WTC11 (cell line): Measurements from ENCODE around the gene SLC27A4.

Experiments used
- ATF1 ChIP-seq: sonication (generic); formaldehyde crosslinking; IDR thresholded peaks from 2 replicates; pipeline ENCODE4 v1.8.1; 2023; ENCODE audit warnings: mild to moderate bottlenecking, moderate library complexity, missing genetic modification reagents
- IRF2 ChIP-seq: sonication (generic); formaldehyde crosslinking; IDR thresholded peaks from 2 replicates; pipeline ENCODE4 v1.8.0; 2022; ENCODE audit warnings: low read depth, missing genetic modification reagents, borderline replicate concordance
- JUN ChIP-seq: sonication (generic); formaldehyde crosslinking; IDR thresholded peaks from 2 replicates; pipeline ENCODE4 v1.8.0; 2023; ENCODE audit warnings: mild to moderate bottlenecking, missing genetic modification reagents
- KAT7 ChIP-seq: sonication (generic); formaldehyde crosslinking; IDR thresholded peaks from 2 replicates; pipeline ENCODE4 v1.8.1; 2023; ENCODE audit warnings: missing genetic modification reagents, mild to moderate bottlenecking, borderline replicate concordance
- RELA ChIP-seq: sonication (generic); formaldehyde crosslinking; IDR thresholded peaks from 2 replicates; pipeline ENCODE4 v1.8.1; 2022; ENCODE audit warnings: missing genetic modification reagents, mild to moderate bottlenecking, borderline replicate concordance
- RORB ChIP-seq: fragments of 250-450 bp; sonication (Bioruptor Pico); IDR thresholded peaks from 2 replicates; pipeline ENCODE4 v1.9.0; 2021; ENCODE audit warnings: mild to moderate bottlenecking
- SP1 ChIP-seq: sonication (generic); formaldehyde crosslinking; conservative IDR thresholded peaks from 2 replicates; pipeline ENCODE4 v1.8.1; 2022; ENCODE audit warnings: missing genetic modification reagents
- TCF7 ChIP-seq: sonication (generic); formaldehyde crosslinking; IDR thresholded peaks from 2 replicates; pipeline ENCODE4 v1.8.0; 2022; ENCODE audit warnings: mild to moderate bottlenecking, low read depth, missing genetic modification reagents, moderate library complexity
- TEAD4 ChIP-seq: sonication (generic); formaldehyde crosslinking; IDR thresholded peaks from 2 replicates; pipeline ENCODE4 v1.8.0; 2022; ENCODE audit warnings: mild to moderate bottlenecking, missing genetic modification reagents
- ZNF219 ChIP-seq: sonication (generic); formaldehyde crosslinking; IDR thresholded peaks from 2 replicates; pipeline ENCODE4 v1.8.0; 2023; ENCODE audit warnings: missing genetic modification reagents, mild to moderate bottlenecking, borderline replicate concordance
- ZNF416 ChIP-seq: fragments of 250-450 bp; sonication (Bioruptor Pico); IDR thresholded peaks from 2 replicates; pipeline ENCODE4 v1.9.0; 2021; ENCODE audit warnings: mild to moderate bottlenecking, inconsistent platforms
- TF ChIP-seq, protein P1 (sequence below): fragments of 200-600 bp; IDR thresholded peaks from 2 replicates; pipeline ENCODE4 v1.8.0; 2022; ENCODE audit warnings: antibody characterized with exemption
- TF ChIP-seq, protein P2 (sequence below): sonication (generic); formaldehyde crosslinking; IDR thresholded peaks from 2 replicates; pipeline ENCODE4 v1.8.0; 2022; ENCODE audit warnings: mild to moderate bottlenecking, missing genetic modification reagents

DNA sequence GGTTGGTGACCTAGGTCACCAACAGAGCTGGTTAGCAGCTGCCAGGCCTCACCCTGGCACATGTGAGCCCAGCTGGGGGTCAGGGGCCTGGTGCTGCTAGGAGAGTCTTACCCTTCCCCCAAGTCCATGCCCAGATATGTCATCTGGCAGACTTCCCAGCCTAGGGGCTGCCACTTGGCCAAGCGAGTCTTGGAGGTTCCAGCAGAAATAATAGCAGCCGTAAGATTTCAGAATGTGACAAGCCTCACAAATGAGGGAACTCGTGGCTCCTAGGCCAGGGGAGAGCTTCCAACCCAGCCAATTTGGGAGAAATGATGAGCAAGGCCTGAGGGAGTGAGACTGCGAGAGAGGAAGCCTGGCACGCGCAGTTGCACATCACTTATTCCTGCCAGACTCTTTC lies 41.9 kb downstream of the SLC27A4 start:
- TF ChIP-seq, protein P1, sequence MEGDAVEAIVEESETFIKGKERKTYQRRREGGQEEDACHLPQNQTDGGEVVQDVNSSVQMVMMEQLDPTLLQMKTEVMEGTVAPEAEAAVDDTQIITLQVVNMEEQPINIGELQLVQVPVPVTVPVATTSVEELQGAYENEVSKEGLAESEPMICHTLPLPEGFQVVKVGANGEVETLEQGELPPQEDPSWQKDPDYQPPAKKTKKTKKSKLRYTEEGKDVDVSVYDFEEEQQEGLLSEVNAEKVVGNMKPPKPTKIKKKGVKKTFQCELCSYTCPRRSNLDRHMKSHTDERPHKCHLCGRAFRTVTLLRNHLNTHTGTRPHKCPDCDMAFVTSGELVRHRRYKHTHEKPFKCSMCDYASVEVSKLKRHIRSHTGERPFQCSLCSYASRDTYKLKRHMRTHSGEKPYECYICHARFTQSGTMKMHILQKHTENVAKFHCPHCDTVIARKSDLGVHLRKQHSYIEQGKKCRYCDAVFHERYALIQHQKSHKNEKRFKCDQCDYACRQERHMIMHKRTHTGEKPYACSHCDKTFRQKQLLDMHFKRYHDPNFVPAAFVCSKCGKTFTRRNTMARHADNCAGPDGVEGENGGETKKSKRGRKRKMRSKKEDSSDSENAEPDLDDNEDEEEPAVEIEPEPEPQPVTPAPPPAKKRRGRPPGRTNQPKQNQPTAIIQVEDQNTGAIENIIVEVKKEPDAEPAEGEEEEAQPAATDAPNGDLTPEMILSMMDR, result no peak
- TF ChIP-seq ZNF416 (no peak), SP1 (CRISPR knock-in tag) (no peak), ATF1 (no peak), RORB (CRISPR knock-in tag) (no peak), RELA (no peak), JUN (CRISPR knock-in tag) (no peak), KAT7 (CRISPR knock-in tag) (no peak), ZNF219 (CRISPR knock-in tag) (no peak), IRF2 (CRISPR knock-in tag) (no peak), TEAD4 (CRISPR knock-in tag) (no peak), TCF7 (CRISPR knock-in tag) (no peak)
- TF ChIP-seq, protein P2, sequence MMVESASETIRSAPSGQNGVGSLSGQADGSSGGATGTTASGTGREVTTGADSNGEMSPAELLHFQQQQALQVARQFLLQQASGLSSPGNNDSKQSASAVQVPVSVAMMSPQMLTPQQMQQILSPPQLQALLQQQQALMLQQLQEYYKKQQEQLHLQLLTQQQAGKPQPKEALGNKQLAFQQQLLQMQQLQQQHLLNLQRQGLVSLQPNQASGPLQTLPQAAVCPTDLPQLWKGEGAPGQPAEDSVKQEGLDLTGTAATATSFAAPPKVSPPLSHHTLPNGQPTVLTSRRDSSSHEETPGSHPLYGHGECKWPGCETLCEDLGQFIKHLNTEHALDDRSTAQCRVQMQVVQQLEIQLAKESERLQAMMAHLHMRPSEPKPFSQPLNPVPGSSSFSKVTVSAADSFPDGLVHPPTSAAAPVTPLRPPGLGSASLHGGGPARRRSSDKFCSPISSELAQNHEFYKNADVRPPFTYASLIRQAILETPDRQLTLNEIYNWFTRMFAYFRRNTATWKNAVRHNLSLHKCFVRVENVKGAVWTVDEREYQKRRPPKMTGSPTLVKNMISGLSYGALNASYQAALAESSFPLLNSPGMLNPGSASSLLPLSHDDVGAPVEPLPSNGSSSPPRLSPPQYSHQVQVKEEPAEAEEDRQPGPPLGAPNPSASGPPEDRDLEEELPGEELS, result no peak
